GM12875 (cell line): ENCODE measurements around the gene TBCD.
A peak's percentile ranks its signal among the peaks of the same experiment; 100 is the strongest.
"Not testable (repeated sequence)": the region's sequence is repeated elsewhere in the genome, so short reads cannot be mapped to it uniquely, and the experiment has no call there.

Experiments used
- H3K4me3 ChIP-seq: one replicate; pipeline ENCODE4 v1.5.1; 2011; ENCODE audit warnings: low read depth, low read length, control low read depth
- CTCF ChIP-seq: IDR thresholded peaks from 2 replicates; pipeline ENCODE4 v1.5.1; 2011; ENCODE audit warnings: low read depth, mild to moderate bottlenecking, control low read depth, inconsistent platforms, low read length, moderate library complexity, borderline replicate concordance; ENCODE audit not compliant: insufficient read depth

TBCD gene

GRCh38 chr17:82753201-82753464 lies 1.3 kb downstream of the TBCD start:
- no peak overlapping the region for H3K4me3 ChIP-seq
- TF ChIP-seq CTCF, result no peak

- H3K4me3 ChIP-seq, result no peak overlapping the region
- TF ChIP-seq CTCF, result no peak
Measured at GRCh38 chr17:82754297-82755208, 2.7 kb downstream of the TBCD start.

- TF ChIP-seq CTCF, result no peak
- H3K4me3 ChIP-seq, result no peak overlapping the region
Measured at GRCh38 chr17:82756166-82756565, 4.3 kb downstream of the TBCD start.

GRCh38 chr17:82765371-82765770 lies 13.5 kb downstream of the TBCD start:
- no peak overlapping the region for H3K4me3 ChIP-seq
- no peak for TF ChIP-seq CTCF

- peak; percentile 40; the same call in 1 of the 2 replicates for TF ChIP-seq CTCF
- H3K4me3 ChIP-seq, result no peak overlapping the region
Measured at GRCh38 chr17:82767041-82767754, 15.3 kb downstream of the TBCD start.

- TF ChIP-seq CTCF, result no peak
- H3K4me3 ChIP-seq, result no peak overlapping the region
Measured at GRCh38 chr17:82769041-82769440, 17.2 kb downstream of the TBCD start.

- H3K4me3 ChIP-seq, result no peak overlapping the region
- TF ChIP-seq CTCF, result no peak
Measured at GRCh38 chr17:82772026-82772425, 20.2 kb downstream of the TBCD start.

GRCh38 chr17:82774456-82774855 lies 22.6 kb downstream of the TBCD start:
- H3K4me3 ChIP-seq, result not testable (repeated sequence)
